GM23338 (cell line): ENCODE data around the gene CYSRT1. TPM values are rescaled to one million over a fixed set of nuclear protein-coding genes. Genes with fewer than 3 reads are reported as not detected.

ENCODE experiments used
- polyA plus RNA-seq: library from polyadenylated mRNA; unstranded; fragments of >200 nt; fragmentation: Nextera tagmentation; extraction: Ambion mirVana; gene quantifications from 2 replicates; pipeline ENCODE4 v1.2.1, GENCODE V29; 2016
- total RNA-seq: library from RNA; depleted of rRNA; stranded (reverse); fragments of >200 nt; shearing (Covaris generic); gene quantifications from 2 replicates; pipeline ENCODE4 v1.2.3, GENCODE V29; 2014; rRNA removed

CYSRT1 gene
- total and polyA plus RNA-seq, 2 experiments from 2014 or later, result 2.0 to 3.2 TPM

Other genes starting within 250 kb of the CYSRT1 start
Only the 30 nearest of the 32 such genes appear.
- 33.9 and 71.5 TPM in 2 replicates for gene PAXX, start 232.8 kb upstream of the CYSRT1 start, total RNA-seq
- 86.0 and 88.3 TPM in 2 replicates for gene PAXX, start 232.8 kb upstream of the CYSRT1 start, polyA plus RNA-seq
- gene CLIC3, start 228.6 kb upstream of the CYSRT1 start, total RNA-seq, result 0.56 TPM in 1 of 2 replicates, not detected in the other
- gene CLIC3, start 228.6 kb upstream of the CYSRT1 start, polyA plus RNA-seq, result 0.53 and 0.57 TPM in 2 replicates
- gene ABCA2, start 196.9 kb upstream of the CYSRT1 start, total RNA-seq, result 14.2 and 16.0 TPM in 2 replicates
- gene ABCA2, start 196.9 kb upstream of the CYSRT1 start, polyA plus RNA-seq, result 5.6 and 7.0 TPM in 2 replicates
- not detected in 2 replicates for gene FUT7, start 193.1 kb upstream of the CYSRT1 start, total RNA-seq
- not detected in 2 replicates for gene FUT7, start 193.1 kb upstream of the CYSRT1 start, polyA plus RNA-seq
- gene NPDC1, start 179.0 kb upstream of the CYSRT1 start, total RNA-seq, result 26.2 and 34.3 TPM in 2 replicates
- gene NPDC1, start 179.0 kb upstream of the CYSRT1 start, polyA plus RNA-seq, result 35.5 and 36.7 TPM in 2 replicates
- gene ENTPD2, start 171.1 kb upstream of the CYSRT1 start, total RNA-seq, result 1.1 and 1.9 TPM in 2 replicates
- 1.8 and 2.9 TPM in 2 replicates for gene ENTPD2, start 171.1 kb upstream of the CYSRT1 start, polyA plus RNA-seq
- gene SAPCD2, start 154.6 kb upstream of the CYSRT1 start, total RNA-seq, result 55.1 and 60.3 TPM in 2 replicates
- gene SAPCD2, start 154.6 kb upstream of the CYSRT1 start, polyA plus RNA-seq, result 13.4 and 14.5 TPM in 2 replicates
- 5.5 and 8.1 TPM in 2 replicates for gene UAP1L1, start 147.7 kb upstream of the CYSRT1 start, total RNA-seq
- gene UAP1L1, start 147.7 kb upstream of the CYSRT1 start, polyA plus RNA-seq, result 2.5 and 3.4 TPM in 2 replicates
- gene MAN1B1, start 138.2 kb upstream of the CYSRT1 start, total RNA-seq, result 35.7 and 39.9 TPM in 2 replicates
- 15.7 and 18.2 TPM in 2 replicates for gene MAN1B1, start 138.2 kb upstream of the CYSRT1 start, polyA plus RNA-seq
- 9.7 and 19.7 TPM in 2 replicates for gene DPP7, start 110.4 kb upstream of the CYSRT1 start, total RNA-seq
- 25.2 and 26.8 TPM in 2 replicates for gene DPP7, start 110.4 kb upstream of the CYSRT1 start, polyA plus RNA-seq
- 2.1 and 5.5 TPM in 2 replicates for gene GRIN1, start 86.0 kb upstream of the CYSRT1 start, total RNA-seq
- gene GRIN1, start 86.0 kb upstream of the CYSRT1 start, polyA plus RNA-seq, result 2.5 and 2.7 TPM in 2 replicates
- gene LRRC26, start 55.1 kb upstream of the CYSRT1 start, total RNA-seq, result 0.16 and 0.21 TPM in 2 replicates
- 3.0 and 4.3 TPM in 2 replicates for gene LRRC26, start 55.1 kb upstream of the CYSRT1 start, polyA plus RNA-seq
- gene TMEM210, start 53.1 kb upstream of the CYSRT1 start, total RNA-seq, result not detected in 2 replicates
- gene TMEM210, start 53.1 kb upstream of the CYSRT1 start, polyA plus RNA-seq, result not detected in 2 replicates
- gene ANAPC2, start 36.6 kb upstream of the CYSRT1 start, total RNA-seq, result 41.5 and 42.9 TPM in 2 replicates
- 16.4 and 19.2 TPM in 2 replicates for gene ANAPC2, start 36.6 kb upstream of the CYSRT1 start, polyA plus RNA-seq
- 91.5 and 132 TPM in 2 replicates for gene SSNA1, start 36.5 kb upstream of the CYSRT1 start, total RNA-seq
- gene SSNA1, start 36.5 kb upstream of the CYSRT1 start, polyA plus RNA-seq, result 154 TPM in 2 replicates
- gene TPRN, start 24.4 kb upstream of the CYSRT1 start, total RNA-seq, result 29.2 and 29.3 TPM in 2 replicates
- gene TPRN, start 24.4 kb upstream of the CYSRT1 start, polyA plus RNA-seq, result 6.4 and 9.1 TPM in 2 replicates
- gene TMEM203, start 19.5 kb upstream of the CYSRT1 start, total RNA-seq, result 43.2 and 53.4 TPM in 2 replicates
- 32.7 and 37.4 TPM in 2 replicates for gene TMEM203, start 19.5 kb upstream of the CYSRT1 start, polyA plus RNA-seq
- gene NDOR1, start 19.5 kb upstream of the CYSRT1 start, total RNA-seq, result 25.4 and 38.1 TPM in 2 replicates
- 19.4 and 19.7 TPM in 2 replicates for gene NDOR1, start 19.5 kb upstream of the CYSRT1 start, polyA plus RNA-seq
- 1.4 and 1.9 TPM in 2 replicates for gene RNF208, start 2.9 kb upstream of the CYSRT1 start, total RNA-seq
- 5.6 and 7.4 TPM in 2 replicates for gene RNF208, start 2.9 kb upstream of the CYSRT1 start, polyA plus RNA-seq
- gene RNF224, start 2.3 kb downstream of the CYSRT1 start, total RNA-seq, result 0.63 TPM in 1 of 2 replicates, not detected in the other
- gene RNF224, start 2.3 kb downstream of the CYSRT1 start, polyA plus RNA-seq, result not detected in 2 replicates
- not detected in 2 replicates for gene SLC34A3, start 5.7 kb downstream of the CYSRT1 start, total RNA-seq
- not detected in 2 replicates for gene SLC34A3, start 5.7 kb downstream of the CYSRT1 start, polyA plus RNA-seq
- 334 and 374 TPM in 2 replicates for gene TUBB4B, start 16.1 kb downstream of the CYSRT1 start, total RNA-seq
- gene TUBB4B, start 16.1 kb downstream of the CYSRT1 start, polyA plus RNA-seq, result 389 and 408 TPM in 2 replicates
- gene STPG3, start 26.1 kb downstream of the CYSRT1 start, total RNA-seq, result not detected in 2 replicates
- not detected in 2 replicates for gene STPG3, start 26.1 kb downstream of the CYSRT1 start, polyA plus RNA-seq
- gene NELFB, start 30.2 kb downstream of the CYSRT1 start, total RNA-seq, result 79.5 and 97.3 TPM in 2 replicates
- 30.0 and 31.2 TPM in 2 replicates for gene NELFB, start 30.2 kb downstream of the CYSRT1 start, polyA plus RNA-seq
- gene TOR4A, start 52.6 kb downstream of the CYSRT1 start, total RNA-seq, result 14.4 and 19.0 TPM in 2 replicates
- gene TOR4A, start 52.6 kb downstream of the CYSRT1 start, polyA plus RNA-seq, result 2.0 and 2.1 TPM in 2 replicates
- 39.0 and 55.1 TPM in 2 replicates for gene NRARP, start 77.1 kb downstream of the CYSRT1 start, total RNA-seq
- gene NRARP, start 77.1 kb downstream of the CYSRT1 start, polyA plus RNA-seq, result 4.0 and 4.8 TPM in 2 replicates
- 3.6 and 4.4 TPM in 2 replicates for gene EXD3, start 198.0 kb downstream of the CYSRT1 start, total RNA-seq
- gene EXD3, start 198.0 kb downstream of the CYSRT1 start, polyA plus RNA-seq, result 9.7 and 9.9 TPM in 2 replicates
- gene NOXA1, start 198.2 kb downstream of the CYSRT1 start, total RNA-seq, result 0.59 and 0.62 TPM in 2 replicates
- gene NOXA1, start 198.2 kb downstream of the CYSRT1 start, polyA plus RNA-seq, result 0.68 and 1.4 TPM in 2 replicates
- 0.42 and 1.6 TPM in 2 replicates for gene ENTPD8, start 216.2 kb downstream of the CYSRT1 start, total RNA-seq
- 0.89 and 1.1 TPM in 2 replicates for gene ENTPD8, start 216.2 kb downstream of the CYSRT1 start, polyA plus RNA-seq
- 87.0 and 103 TPM in 2 replicates for gene NSMF, start 234.2 kb downstream of the CYSRT1 start, total RNA-seq
- gene NSMF, start 234.2 kb downstream of the CYSRT1 start, polyA plus RNA-seq, result 20.3 and 22.3 TPM in 2 replicates